AG04449 (cell line): Measurements from ENCODE around the gene USP36.

Source experiments
- CTCF ChIA-PET: fragments of 350-600 bp; formaldehyde crosslinking; extraction: SDS; loops from one replicate; lab custom pipeline; 2021; ENCODE audit warnings: antibody characterized with exemption; lab: Yijun Ruan, JAX
- POLR2A ChIA-PET: fragments of 400-600, 350-600 bp; formaldehyde crosslinking; extraction: SDS; loops from one replicate; lab custom pipeline; 2020; ENCODE audit warnings: antibody characterized with exemption, inconsistent platforms; lab: Yijun Ruan, JAX
- DNase-seq: peaks from one replicate; pipeline ENCODE4 v3.0.0-alpha.2; 2010; ENCODE audit warnings: low read depth, low spot score
- H3K4me3 ChIP-seq: 2 replicates; pipeline ENCODE4 v1.5.1; 2011; ENCODE audit warnings: low read depth, mild to moderate bottlenecking, control low read depth, low read length
- TF ChIP-seq, protein P1 (sequence below): IDR thresholded peaks from one replicate; pipeline ENCODE4 v1.5.1; 2011; ENCODE audit warnings: mild to moderate bottlenecking, moderate library complexity, low read length, control low read depth, inconsistent platforms; ENCODE audit not compliant: insufficient read depth; ENCODE audit errors: missing control alignments

USP36 gene

DNA sequence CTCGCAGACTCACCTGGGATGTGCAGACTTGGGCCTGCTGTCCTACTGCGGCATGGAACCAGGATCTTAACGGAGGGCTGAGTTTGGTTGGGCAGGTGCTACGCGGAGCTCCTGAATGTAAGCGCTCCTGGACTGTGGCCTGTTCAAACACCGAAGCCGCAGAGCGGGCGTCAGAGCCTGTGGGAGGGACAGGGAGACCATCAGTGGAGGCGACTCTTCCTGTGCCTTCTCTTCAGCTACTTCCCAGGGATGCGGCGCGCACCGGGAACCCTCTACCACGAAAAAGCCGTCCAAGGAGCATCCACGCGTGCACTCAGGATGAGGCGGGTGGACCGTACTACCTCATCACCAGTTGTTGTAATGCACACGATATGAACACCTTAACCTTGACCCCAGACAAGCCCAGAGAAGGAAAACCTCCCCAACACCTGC, 2.0 kb downstream of the USP36 start:
- no peak for DNase-seq
- TF ChIP-seq, protein P1, sequence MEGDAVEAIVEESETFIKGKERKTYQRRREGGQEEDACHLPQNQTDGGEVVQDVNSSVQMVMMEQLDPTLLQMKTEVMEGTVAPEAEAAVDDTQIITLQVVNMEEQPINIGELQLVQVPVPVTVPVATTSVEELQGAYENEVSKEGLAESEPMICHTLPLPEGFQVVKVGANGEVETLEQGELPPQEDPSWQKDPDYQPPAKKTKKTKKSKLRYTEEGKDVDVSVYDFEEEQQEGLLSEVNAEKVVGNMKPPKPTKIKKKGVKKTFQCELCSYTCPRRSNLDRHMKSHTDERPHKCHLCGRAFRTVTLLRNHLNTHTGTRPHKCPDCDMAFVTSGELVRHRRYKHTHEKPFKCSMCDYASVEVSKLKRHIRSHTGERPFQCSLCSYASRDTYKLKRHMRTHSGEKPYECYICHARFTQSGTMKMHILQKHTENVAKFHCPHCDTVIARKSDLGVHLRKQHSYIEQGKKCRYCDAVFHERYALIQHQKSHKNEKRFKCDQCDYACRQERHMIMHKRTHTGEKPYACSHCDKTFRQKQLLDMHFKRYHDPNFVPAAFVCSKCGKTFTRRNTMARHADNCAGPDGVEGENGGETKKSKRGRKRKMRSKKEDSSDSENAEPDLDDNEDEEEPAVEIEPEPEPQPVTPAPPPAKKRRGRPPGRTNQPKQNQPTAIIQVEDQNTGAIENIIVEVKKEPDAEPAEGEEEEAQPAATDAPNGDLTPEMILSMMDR: no peak
- CTCF ChIA-PET: interaction anchor here (1.6 kb wide), 1 partner anchor 133 kb away, joined by 6 read pairs; no protein-coding TSS in a partner anchor
- H3K4me3 ChIP-seq: no peak overlapping the region
- POLR2A ChIA-PET: no interaction called here

DNA sequence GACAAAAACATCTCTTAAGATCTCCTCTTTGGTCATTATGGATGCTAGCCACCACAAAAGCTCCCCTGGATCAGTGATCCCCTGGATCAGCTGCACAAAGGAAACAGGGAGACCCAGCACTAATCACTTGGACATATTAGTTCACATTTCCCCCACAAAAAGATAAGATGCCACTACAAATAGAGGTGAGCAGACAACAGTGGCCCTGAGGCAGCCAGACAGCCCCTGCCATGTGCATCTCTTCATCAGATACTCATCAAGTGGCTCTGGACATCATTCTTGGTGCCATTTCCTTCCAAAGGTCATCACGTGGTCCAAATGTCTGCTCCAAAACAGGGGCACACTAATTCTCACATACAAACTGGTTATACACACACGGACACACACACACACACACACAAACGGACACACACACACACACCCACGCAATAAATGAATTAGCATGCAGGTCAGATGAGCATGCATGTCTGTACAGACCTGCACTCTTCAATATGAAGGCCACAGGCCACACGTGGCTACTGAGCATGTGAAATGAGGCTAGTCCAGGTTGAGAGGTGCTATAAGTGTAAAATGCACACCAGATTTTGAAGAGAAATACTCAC, 4.1 kb downstream of the USP36 start:
- POLR2A ChIA-PET: interaction anchor here (0.9 kb wide), 1 partner anchor 16 kb away, joined by 3 read pairs; no protein-coding TSS in a partner anchor
- TF ChIP-seq, protein P1: no peak
- H3K4me3 ChIP-seq: no peak overlapping the region
- no peak for DNase-seq
- CTCF ChIA-PET: interaction anchor here (1.0 to 1.3 kb wide), 3 partner anchors 10 to 138 kb away, joined by 3 to 4 read pairs (median 3); no protein-coding TSS in a partner anchor

DNA sequence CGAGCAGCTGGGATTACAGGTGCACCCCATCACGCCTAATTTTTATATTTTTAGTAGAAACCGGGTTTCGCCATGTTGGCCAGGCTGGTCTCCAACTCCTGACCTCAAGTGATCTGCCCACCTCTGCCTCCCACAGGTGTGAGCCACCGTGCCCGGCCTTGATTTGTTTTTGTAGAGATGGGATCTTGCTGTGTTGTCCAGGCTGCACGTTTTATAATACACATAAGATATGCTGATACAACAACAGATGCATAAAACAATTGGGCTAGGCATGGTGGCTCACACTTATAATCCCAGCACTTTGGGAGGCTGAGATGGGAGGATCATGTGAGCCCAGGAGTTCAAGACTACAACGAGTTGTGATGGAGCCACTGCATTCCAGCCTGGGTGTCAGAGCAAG, 6.0 kb downstream of the USP36 start:
- H3K4me3 ChIP-seq: no peak overlapping the region
- no peak for DNase-seq
- CTCF ChIA-PET: interaction anchor here (0.6 kb wide), 1 partner anchor 9 kb away, joined by 3 read pairs; no protein-coding TSS in a partner anchor
- POLR2A ChIA-PET: no interaction called here
- TF ChIP-seq, protein P1: no peak

DNA sequence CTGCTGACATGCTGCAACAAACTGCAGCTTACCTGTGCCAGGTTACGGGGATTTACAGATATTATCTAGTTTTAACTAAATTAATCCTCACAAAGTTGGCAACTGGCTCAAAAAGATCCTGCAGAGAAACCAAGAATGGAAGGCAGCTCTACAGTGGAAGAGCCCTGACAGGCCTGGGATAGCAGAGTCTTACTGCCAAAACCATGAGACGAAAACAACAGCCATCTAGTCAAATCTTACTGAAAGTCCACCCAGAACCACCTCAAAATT, 8.1 kb downstream of the USP36 start:
- no peak overlapping the region for H3K4me3 ChIP-seq
- ChIA-PET CTCF (no interaction called here), POLR2A (no interaction called here)
- no peak for DNase-seq
- TF ChIP-seq, protein P1: no peak

DNA sequence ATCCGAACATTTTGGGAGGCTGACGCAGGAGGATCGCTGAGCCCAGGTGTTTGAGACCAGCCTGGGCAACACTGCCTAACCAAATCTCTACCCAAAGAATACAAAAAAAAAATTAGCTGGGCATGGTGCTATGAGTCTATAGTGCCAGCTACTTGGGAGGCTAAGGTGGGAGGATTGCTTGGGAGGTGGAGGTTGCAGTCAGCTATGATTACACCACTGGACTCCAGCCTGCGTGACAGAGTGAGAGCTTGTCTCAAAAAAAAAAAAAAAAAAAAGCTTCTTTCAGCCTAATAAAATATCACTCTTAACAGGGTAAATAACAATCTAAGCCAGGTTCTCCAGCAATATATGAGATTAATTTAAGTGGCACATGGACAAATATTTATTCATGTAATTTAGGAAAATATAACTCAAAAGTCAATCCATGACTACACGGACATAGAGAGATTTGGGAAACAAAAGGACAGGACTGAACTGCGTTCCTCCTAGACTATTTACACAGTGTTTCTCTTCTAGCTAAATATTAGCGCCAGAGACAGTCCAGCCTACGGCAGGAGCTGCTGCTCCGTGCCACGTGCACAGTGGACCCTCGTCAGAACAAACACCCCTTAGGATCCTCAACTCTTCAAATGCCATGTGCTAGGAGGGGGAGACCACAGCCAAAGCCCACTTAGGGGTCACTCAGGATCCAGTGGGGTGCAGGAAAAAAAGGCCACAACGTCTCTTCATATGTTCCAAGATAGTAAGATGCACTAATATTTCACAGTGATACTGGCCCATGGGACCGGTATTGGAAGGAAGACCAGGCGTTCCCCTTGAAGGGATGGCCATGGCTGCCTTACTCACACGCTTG, 8.7 kb downstream of the USP36 start:
- POLR2A ChIA-PET: no interaction called here
- CTCF ChIA-PET: no interaction called here
- no peak overlapping the region for H3K4me3 ChIP-seq
- DNase-seq: no peak
- TF ChIP-seq, protein P1: no peak

DNA sequence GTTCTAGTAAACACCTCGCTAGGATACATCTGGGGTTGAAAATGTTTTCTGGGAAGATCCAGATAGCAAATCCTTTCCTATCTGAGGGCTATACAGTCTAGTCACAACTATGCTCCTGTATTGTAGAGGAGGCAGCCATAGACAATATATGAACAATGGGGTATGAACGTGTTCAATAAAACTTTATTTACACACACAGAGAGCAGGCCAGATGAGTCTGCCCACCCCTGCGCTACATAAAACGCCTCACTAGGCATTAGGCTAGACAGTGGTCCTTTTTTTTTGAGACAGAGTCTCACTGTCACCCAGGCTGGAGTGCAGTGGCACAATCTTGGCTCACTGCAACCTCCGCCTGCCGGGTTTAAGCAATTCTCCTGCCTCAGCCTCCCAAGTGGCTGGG, 11.1 kb downstream of the USP36 start:
- POLR2A ChIA-PET: no interaction called here

More for the DNA sequence above, 11.1 kb downstream of the USP36 start:
- no peak for DNase-seq
- CTCF ChIA-PET: interaction anchor here (0.8 to 2.4 kb wide), 4 partner anchors 10 to 332 kb away, joined by 3 to 11 read pairs (median 6); no protein-coding TSS in a partner anchor
- TF ChIP-seq, protein P1: no peak
- H3K4me3 ChIP-seq: no peak overlapping the region
